Measurements from ENCODE around the gene TRAF1. TPM values are rescaled to one million over a fixed set of nuclear protein-coding genes. Genes with fewer than 3 reads are reported as not detected.

Gene TRAF1
- total RNA-seq, result 1.9 and 3.4 TPM in 2 replicates

GRCh38 chr9:120926397-120926928 is at the start of gene TRAF1:
TSS of gene TRAF1 (minus strand) at chr9:120926796. CDS start at chr9:120926075, 721 bp downstream.

GRCh38 chr9:120876842-120877240 is 49.8 kb downstream of the TRAF1 start, which contains the start of gene PHF19:
TSS of gene PHF19 (minus strand) at chr9:120877188. CDS start at chr9:120874741, 2,447 bp downstream.

Other genes starting within 250 kb of the TRAF1 start
- 9.8 and 12.1 TPM in 2 replicates for gene MEGF9, start 212.3 kb downstream of the TRAF1 start, total RNA-seq
- 25.6 and 29.5 TPM in 2 replicates for gene FBXW2, start 133.4 kb downstream of the TRAF1 start, total RNA-seq
- 25.6 and 26.3 TPM in 2 replicates for gene PSMD5, start 83.9 kb downstream of the TRAF1 start, total RNA-seq
- 22.9 and 28.7 TPM in 2 replicates for gene PHF19, start 49.6 kb downstream of the TRAF1 start, total RNA-seq
- gene C5, start 123.5 kb upstream of the TRAF1 start, total RNA-seq, result 3.4 and 3.9 TPM in 2 replicates
- 4.7 and 5.5 TPM in 2 replicates for gene CNTRL, start 148.2 kb upstream of the TRAF1 start, total RNA-seq

Data from cardiac ventricle fibroblast (primary cell).